WERI-Rb-1 (cell line): ENCODE data around the gene CCDC159.

ENCODE experiments used
- DNase-seq: peaks from one replicate; pipeline ENCODE4 v3.0.0-alpha.2; 2020
- H3K27ac ChIP-seq: fragments of 250-450 bp; sonication (Bioruptor Pico); 2 replicates; pipeline ENCODE4 v1.5.1; 2020; ENCODE audit warnings: mild to moderate bottlenecking, moderate library complexity
- H3K27me3 ChIP-seq: fragments of 250-450 bp; sonication (Bioruptor Pico); 2 replicates; pipeline ENCODE4 v1.5.1; 2021; ENCODE audit warnings: mild to moderate bottlenecking, low read depth, moderate library complexity; ENCODE audit not compliant: insufficient read depth, severe bottlenecking
- H3K36me3 ChIP-seq: fragments of 250-450 bp; sonication (Bioruptor Pico); 2 replicates; pipeline ENCODE4 v1.5.1; 2020; ENCODE audit warnings: mild to moderate bottlenecking, moderate library complexity
- H3K4me3 ChIP-seq: 2 replicates; pipeline ENCODE4 v1.5.1; 2011; ENCODE audit warnings: low read depth, mild to moderate bottlenecking, control low read depth, low read length
- H3K9me3 ChIP-seq: fragments of 250-450 bp; sonication (Bioruptor Pico); 2 replicates; pipeline ENCODE4 v1.5.1; 2021; ENCODE audit warnings: mild to moderate bottlenecking, moderate library complexity; ENCODE audit not compliant: severe bottlenecking
- CTCF ChIP-seq: IDR thresholded peaks from 2 replicates; pipeline ENCODE4 v1.5.1; 2011; ENCODE audit warnings: low read depth, mild to moderate bottlenecking, control low read depth, inconsistent platforms, low read length

The CCDC159 gene

GRCh38 chr19:11364296-11364904, 18.1 kb downstream of the CCDC159 start:
- H3K27ac ChIP-seq = no peak overlapping the region
- TF ChIP-seq CTCF = no peak
- H3K27me3 ChIP-seq = no peaks in the 10 kb centered on the region
- no peaks in the 10 kb centered on the region for H3K9me3 ChIP-seq
- no peak for DNase-seq
- H3K4me3 ChIP-seq = no peak overlapping the region
- H3K36me3 ChIP-seq = peaks cover 48% of the 10 kb centered on the region

- no peak for DNase-seq
- no peaks in the 10 kb centered on the region for H3K27me3 ChIP-seq
- TF ChIP-seq CTCF = no peak
Observed at GRCh38 chr19:11364935-11365334, 18.6 kb downstream of the CCDC159 start.

GRCh38 chr19:11365557-11366117, 19.3 kb downstream of the CCDC159 start:
- no peak for DNase-seq
- no peak overlapping the region for H3K4me3 ChIP-seq
- no peaks in the 10 kb centered on the region for H3K9me3 ChIP-seq
- no peaks in the 10 kb centered on the region for H3K27me3 ChIP-seq
- peaks cover 40% of the 10 kb centered on the region for H3K36me3 ChIP-seq
- no peak for TF ChIP-seq CTCF
- no peak overlapping the region for H3K27ac ChIP-seq

More at GRCh38 chr19:11364935-11365334, 18.6 kb downstream of the CCDC159 start:
- Histone ChIP-seq H3K36me3 (peaks cover 43% of the 10 kb centered on the region), H3K4me3 (no peak overlapping the region), H3K9me3 (no peaks in the 10 kb centered on the region), H3K27ac (no peak overlapping the region)

- H3K9me3 ChIP-seq = no peaks in the 10 kb centered on the region
- H3K27me3 ChIP-seq = no peaks in the 10 kb centered on the region
- no peak for TF ChIP-seq CTCF
- H3K4me3 ChIP-seq = no peak overlapping the region
- H3K27ac ChIP-seq = no peak overlapping the region
- H3K36me3 ChIP-seq = peaks cover 21% of the 10 kb centered on the region
- DNase-seq = no peak
Observed at GRCh38 chr19:11367528-11367927, 21.2 kb downstream of the CCDC159 start.

GRCh38 chr19:11370744-11371143, 24.4 kb downstream of the CCDC159 start:
- Histone ChIP-seq H3K9me3 (no peaks in the 10 kb centered on the region), H3K36me3 (peaks cover 2% of the 10 kb centered on the region), H3K27ac (no peak overlapping the region), H3K27me3 (no peaks in the 10 kb centered on the region), H3K4me3 (no peak overlapping the region)
- no peak for TF ChIP-seq CTCF
- no peak for DNase-seq
